ENCODE measurements around the gene PIP.

- TF ChIP-seq CTCF (IDR thresholded peaks at IDR 0.05 in 2 of 3, conservative IDR thresholded peaks at IDR 0.05 in 1 of 3; ENCODE audit: borderline replicate concordance in 1 of 3, insufficient read depth in 1 of 3, low read depth in 2 of 3, low read length in 2 of 3) (no peak), MAX (IDR thresholded peaks at IDR 0.05) (no peak), POLR2AphosphoS5 (IDR thresholded peaks at IDR 0.05; ENCODE audit: low read depth, low read length) (no peak)
Observed at GRCh38 chr7:143129051-143129450, 2.8 kb upstream of the PIP start.

Data from HCT116 (cell line).